Lower lobe of right lung (tissue), 2 donors: ENCODE data around the gene FOXP1. TPM values are rescaled to one million over a fixed set of nuclear protein-coding genes. Genes with fewer than 3 reads are reported as not detected.

Experiments used
- ATAC-seq, 2 donors: fragments of 200-7000 bp; cut with Tn5 transposase; one replicate each; pipeline ENCODE4 v1.9.1; 2020 to 2022; ENCODE audit warnings: mild to moderate bottlenecking in 2 of 2, moderate library complexity in 2 of 2
- DNase-seq: peaks from one replicate; pipeline ENCODE4 v3.0.0-alpha.2; 2020
- H3K27ac ChIP-seq: fragments of 200-600 bp; one replicate; pipeline ENCODE4 v1.8.0; 2022
- H3K27me3 ChIP-seq: fragments of 200-600 bp; one replicate; pipeline ENCODE4 v1.8.0; 2022; ENCODE audit warnings: low read depth
- H3K36me3 ChIP-seq: fragments of 200-600 bp; one replicate; pipeline ENCODE4 v1.8.0; 2022; ENCODE audit warnings: mild to moderate bottlenecking
- H3K4me1 ChIP-seq: fragments of 200-600 bp; one replicate; pipeline ENCODE4 v1.8.0; 2022
- H3K4me3 ChIP-seq: fragments of 200-600 bp; one replicate; pipeline ENCODE4 v1.8.0; 2022; ENCODE audit warnings: mild to moderate bottlenecking
- H3K9me3 ChIP-seq: fragments of 200-600 bp; one replicate; pipeline ENCODE4 v1.8.0; 2022
- intact Hi-C: fragments of 100-400 bp; cut with DNase I; formaldehyde crosslinking; loops from one replicate; pipeline ENCODE4 v1.11.0; 2022
- total RNA-seq: library from RNA; stranded (reverse); fragmentation: NEBNext Ultra II Directional; extraction: Animal tissue kit (Norgen Biotek cat#: 25700); gene quantifications from one replicate; pipeline ENCODE4 v1.2.1, GENCODE V29; 2021
- TF ChIP-seq, protein P1 (sequence below): fragments of 200-600 bp; IDR thresholded peaks from one replicate; pipeline ENCODE4 v1.8.0; 2022; ENCODE audit warnings: antibody characterized with exemption, mild to moderate bottlenecking
- donor health status: DM: no; HTN: yes; CAD: no; lungs with severe emphysema.

The FOXP1 gene
- total RNA-seq, 1 donor from 2014 or later = 138 TPM

DNA sequence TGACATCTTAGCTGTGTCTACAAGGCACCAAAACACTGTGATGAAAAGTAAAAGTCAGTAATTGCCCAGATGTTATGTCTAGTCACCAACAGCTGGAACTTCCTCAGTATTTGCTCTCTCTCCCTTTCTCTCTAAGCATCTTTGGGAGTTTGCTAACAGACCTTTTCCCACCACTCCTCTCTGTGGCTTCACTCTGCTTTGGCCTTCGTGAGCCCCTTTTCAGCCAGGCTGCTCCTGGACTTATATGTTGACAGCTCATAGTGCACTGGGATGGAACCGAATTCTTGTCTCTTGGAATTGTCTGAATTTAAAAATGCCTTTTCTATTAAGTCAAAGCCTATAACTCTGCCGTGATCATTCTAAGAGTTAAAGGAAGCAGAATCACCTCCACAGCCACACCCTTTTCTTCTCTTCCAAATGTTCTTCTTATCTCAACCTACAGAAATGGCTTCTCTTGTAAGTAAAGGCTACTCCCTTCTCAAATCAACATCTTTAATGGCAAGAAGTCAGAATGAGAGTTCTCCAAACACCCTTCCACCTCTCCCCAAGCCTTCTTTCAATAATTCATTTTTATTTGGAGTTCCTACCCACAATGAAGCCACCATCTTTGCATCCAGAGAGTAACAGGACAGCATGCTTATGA, 17.2 kb upstream of the FOXP1 start:
- DNase-seq = no peak
- TF ChIP-seq, protein P1, sequence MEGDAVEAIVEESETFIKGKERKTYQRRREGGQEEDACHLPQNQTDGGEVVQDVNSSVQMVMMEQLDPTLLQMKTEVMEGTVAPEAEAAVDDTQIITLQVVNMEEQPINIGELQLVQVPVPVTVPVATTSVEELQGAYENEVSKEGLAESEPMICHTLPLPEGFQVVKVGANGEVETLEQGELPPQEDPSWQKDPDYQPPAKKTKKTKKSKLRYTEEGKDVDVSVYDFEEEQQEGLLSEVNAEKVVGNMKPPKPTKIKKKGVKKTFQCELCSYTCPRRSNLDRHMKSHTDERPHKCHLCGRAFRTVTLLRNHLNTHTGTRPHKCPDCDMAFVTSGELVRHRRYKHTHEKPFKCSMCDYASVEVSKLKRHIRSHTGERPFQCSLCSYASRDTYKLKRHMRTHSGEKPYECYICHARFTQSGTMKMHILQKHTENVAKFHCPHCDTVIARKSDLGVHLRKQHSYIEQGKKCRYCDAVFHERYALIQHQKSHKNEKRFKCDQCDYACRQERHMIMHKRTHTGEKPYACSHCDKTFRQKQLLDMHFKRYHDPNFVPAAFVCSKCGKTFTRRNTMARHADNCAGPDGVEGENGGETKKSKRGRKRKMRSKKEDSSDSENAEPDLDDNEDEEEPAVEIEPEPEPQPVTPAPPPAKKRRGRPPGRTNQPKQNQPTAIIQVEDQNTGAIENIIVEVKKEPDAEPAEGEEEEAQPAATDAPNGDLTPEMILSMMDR = no peak
- intact Hi-C loops = no loop called here
- no peak overlapping the region for H3K4me3 ChIP-seq
- H3K27ac ChIP-seq = no peak overlapping the region
- H3K36me3 ChIP-seq = no peaks in the 10 kb centered on the region
- H3K27me3 ChIP-seq = no peaks in the 10 kb centered on the region
- ATAC-seq = no peak
- H3K4me1 ChIP-seq = no peaks in the 10 kb centered on the region
- no peaks in the 10 kb centered on the region for H3K9me3 ChIP-seq

DNA sequence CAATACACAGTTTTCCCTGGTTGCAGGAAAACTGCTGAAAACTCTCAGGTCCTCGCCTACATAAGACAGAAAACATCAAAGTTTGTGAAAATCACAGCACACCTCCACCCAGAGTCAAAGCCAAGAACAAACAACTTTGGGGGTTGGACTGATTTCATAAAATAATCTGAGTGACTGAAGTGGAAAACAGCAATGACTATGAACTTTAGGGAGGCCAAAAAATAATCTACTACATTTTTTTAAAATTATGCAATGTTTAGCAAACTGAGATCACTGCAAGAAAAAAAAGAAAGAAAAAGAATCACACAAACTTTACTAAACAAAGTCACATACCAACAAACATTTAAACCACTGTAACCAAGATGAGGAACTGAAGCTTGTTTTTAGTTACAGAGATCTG, 15.9 kb upstream of the FOXP1 start:
- H3K4me3 ChIP-seq = no peak overlapping the region
- intact Hi-C loops = no loop called here
- TF ChIP-seq, protein P1 = no peak
- H3K27me3 ChIP-seq = no peaks in the 10 kb centered on the region
- H3K9me3 ChIP-seq = no peaks in the 10 kb centered on the region
- no peaks in the 10 kb centered on the region for H3K36me3 ChIP-seq
- DNase-seq (no peak), ATAC-seq (no peak)
- no peaks in the 10 kb centered on the region for H3K4me1 ChIP-seq
- no peak overlapping the region for H3K27ac ChIP-seq

DNA sequence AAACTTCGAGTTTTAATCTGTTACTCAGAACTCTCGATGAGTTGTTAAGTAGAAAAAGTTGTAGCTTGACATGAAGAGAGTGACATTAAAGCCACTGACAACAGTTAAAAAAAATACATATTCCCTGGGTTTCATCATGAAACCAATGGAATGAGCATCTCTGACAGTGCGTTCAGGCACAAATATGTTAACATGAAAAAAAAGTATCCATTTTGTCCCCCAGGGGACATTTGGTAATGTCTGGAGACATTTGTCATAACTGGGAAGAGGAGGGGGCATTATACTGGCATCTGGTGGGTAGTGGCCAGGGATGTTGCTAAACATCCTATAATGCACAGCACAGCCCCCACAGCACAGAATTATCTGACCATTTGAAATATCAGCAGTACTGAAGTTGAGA, 14.8 kb upstream of the FOXP1 start:
- TF ChIP-seq, protein P1 = no peak

DNA sequence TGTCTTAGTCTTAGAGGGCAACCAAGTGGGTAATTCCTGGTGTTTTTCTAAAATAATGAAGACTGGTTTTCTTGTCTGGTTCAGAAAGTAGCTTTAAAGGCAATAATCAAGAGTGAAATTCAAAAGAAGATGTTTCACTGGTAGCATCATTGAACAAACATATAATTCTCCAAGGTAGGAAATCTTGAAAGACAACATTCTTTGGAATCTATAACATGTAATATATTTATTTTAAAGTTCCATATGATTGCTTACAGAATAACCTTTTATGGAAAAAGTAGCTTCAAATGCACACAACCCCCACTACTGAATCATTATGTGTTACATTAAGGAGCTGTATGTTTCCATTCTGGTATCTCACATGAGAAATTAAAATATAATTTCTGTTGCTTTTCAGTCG, 13.8 kb upstream of the FOXP1 start:
- ATAC-seq = no peak

More for the DNA sequence above, 14.8 kb upstream of the FOXP1 start:
- no peak overlapping the region for H3K27ac ChIP-seq
- no peaks in the 10 kb centered on the region for H3K36me3 ChIP-seq
- DNase-seq (no peak), ATAC-seq (no peak)
- intact Hi-C loops = no loop called here
- H3K4me1 ChIP-seq = no peaks in the 10 kb centered on the region
- H3K4me3 ChIP-seq = no peak overlapping the region
- H3K9me3 ChIP-seq = no peaks in the 10 kb centered on the region
- no peaks in the 10 kb centered on the region for H3K27me3 ChIP-seq

DNA sequence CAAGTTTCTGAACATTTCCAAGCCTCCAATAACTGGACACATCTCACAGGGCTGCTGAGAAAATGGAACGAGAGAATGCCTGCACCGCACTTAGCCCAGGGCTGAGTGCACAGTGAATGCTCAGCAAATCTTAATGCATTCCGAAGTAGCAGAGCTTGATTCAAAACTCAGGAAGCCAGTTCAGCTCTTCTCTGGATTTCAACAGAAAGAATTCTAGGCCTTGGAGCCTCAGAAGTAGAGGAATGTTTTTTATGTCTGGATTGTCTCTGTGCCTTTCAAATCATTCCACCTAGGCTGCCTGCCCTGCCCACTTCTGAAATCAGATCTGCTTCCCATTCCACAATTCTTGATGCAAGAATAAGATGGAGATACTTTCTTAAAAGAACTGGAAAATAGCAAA, 9.6 kb upstream of the FOXP1 start:
- intact Hi-C loops = no loop called here
- Histone ChIP-seq H3K27ac (no peak overlapping the region), H3K4me1 (no peaks in the 10 kb centered on the region), H3K9me3 (no peaks in the 10 kb centered on the region), H3K36me3 (no peaks in the 10 kb centered on the region), H3K27me3 (no peaks in the 10 kb centered on the region), H3K4me3 (no peak overlapping the region)
- ATAC-seq = no peak
- DNase-seq = no peak
- TF ChIP-seq, protein P1 = no peak

More for the DNA sequence above, 13.8 kb upstream of the FOXP1 start:
- no peaks in the 10 kb centered on the region for H3K9me3 ChIP-seq
- H3K36me3 ChIP-seq = no peaks in the 10 kb centered on the region
- intact Hi-C loops = no loop called here
- no peaks in the 10 kb centered on the region for H3K4me1 ChIP-seq
- H3K27me3 ChIP-seq = no peaks in the 10 kb centered on the region
- TF ChIP-seq, protein P1 = no peak
- H3K27ac ChIP-seq = no peak overlapping the region
- no peak for DNase-seq
- no peak overlapping the region for H3K4me3 ChIP-seq
